Body of pancreas (tissue), 4 donors: ENCODE results near the gene ATP6V1B1. TPM values are rescaled to one million over a fixed set of nuclear protein-coding genes. Genes with fewer than 3 reads are reported as not detected.

Source experiments
- ATAC-seq: fragments of 150-250 bp; one replicate; pipeline ENCODE4 v1.9.1; 2016
- DNase-seq, 4 donors: peaks; one replicate each; pipeline ENCODE4 v3.0.0-alpha.2; 2019
- H3K27ac ChIP-seq, 4 donors: fragments of 200-600 bp; sonication (generic); 1 replicate in 3 of 4; 2 replicates in 1 of 4; pipeline versions ENCODE4 v1.5.1 to v1.6.1; 2016 to 2019; ENCODE audit warnings: mild to moderate bottlenecking in 1 of 4, mixed read lengths in 1 of 4, moderate library complexity in 1 of 4
- H3K27me3 ChIP-seq, 2 donors: fragments of 200-600 bp; sonication (generic); one replicate each; pipeline ENCODE4 v1.6.0; 2016; ENCODE audit warnings: mild to moderate bottlenecking in 1 of 2
- H3K36me3 ChIP-seq, 2 donors: fragments of 200-600 bp; sonication (generic); replicated peaks in 1 of 2; 2 replicates each; pipeline ENCODE4 v1.5.1; 2016; ENCODE audit warnings: low read depth in 2 of 2; ENCODE audit not compliant: insufficient read depth in 1 of 2
- H3K4me1 ChIP-seq: fragments of 200-600 bp; sonication (generic); one replicate; pipeline ENCODE4 v1.6.0; 2016
- H3K4me3 ChIP-seq, 2 donors: fragments of 200-600 bp; sonication (generic); 1 replicate in 1 of 2; 2 replicates in 1 of 2; pipeline ENCODE4 v1.5.1; 2016 to 2019
- H3K9me3 ChIP-seq, 3 donors: fragments of 200-600 bp; sonication (generic); 1 replicate in 2 of 3; 2 replicates in 1 of 3; pipeline ENCODE4 v1.5.1; 2016
- POLR2A ChIP-seq, 3 donors: fragments of 450-650 bp; IDR thresholded peaks; one replicate each; pipeline ENCODE4 v1.6.1; 2016; ENCODE audit warnings: antibody characterized with exemption in 3 of 3, mild to moderate bottlenecking in 2 of 3
- WGBS, 2 donors: methylation state at CpG; one replicate each; pipeline ENCODE4 v1.1.5; 2017; 5-methylcytosine and 5-hydroxymethylcytosine counted together
- intact Hi-C: fragments of 100-400 bp; cut with DNase I; formaldehyde crosslinking; loops from one replicate; pipeline ENCODE4 v1.15.1; 2023
- total RNA-seq, 2 donors: library from RNA; depleted of rRNA; stranded (reverse); fragments of >200 nt; gene quantifications; one replicate each; pipeline ENCODE4 v1.1.0, GENCODE V29; 2016
- TF ChIP-seq, protein P1 (sequence below), 7 experiments: fragments of 450-650 bp in 4 of 7; fragments of 200-600 bp in 3 of 7; sonication (generic) in 3 of 7; IDR thresholded peaks; one replicate each; pipeline ENCODE4 v1.5.1; 2016 to 2019; ENCODE audit warnings: antibody characterized with exemption in 7 of 7

ATP6V1B1 gene
- total RNA-seq, 2 donors from 2014 or later: 9.9 to 17.9 TPM

DNA sequence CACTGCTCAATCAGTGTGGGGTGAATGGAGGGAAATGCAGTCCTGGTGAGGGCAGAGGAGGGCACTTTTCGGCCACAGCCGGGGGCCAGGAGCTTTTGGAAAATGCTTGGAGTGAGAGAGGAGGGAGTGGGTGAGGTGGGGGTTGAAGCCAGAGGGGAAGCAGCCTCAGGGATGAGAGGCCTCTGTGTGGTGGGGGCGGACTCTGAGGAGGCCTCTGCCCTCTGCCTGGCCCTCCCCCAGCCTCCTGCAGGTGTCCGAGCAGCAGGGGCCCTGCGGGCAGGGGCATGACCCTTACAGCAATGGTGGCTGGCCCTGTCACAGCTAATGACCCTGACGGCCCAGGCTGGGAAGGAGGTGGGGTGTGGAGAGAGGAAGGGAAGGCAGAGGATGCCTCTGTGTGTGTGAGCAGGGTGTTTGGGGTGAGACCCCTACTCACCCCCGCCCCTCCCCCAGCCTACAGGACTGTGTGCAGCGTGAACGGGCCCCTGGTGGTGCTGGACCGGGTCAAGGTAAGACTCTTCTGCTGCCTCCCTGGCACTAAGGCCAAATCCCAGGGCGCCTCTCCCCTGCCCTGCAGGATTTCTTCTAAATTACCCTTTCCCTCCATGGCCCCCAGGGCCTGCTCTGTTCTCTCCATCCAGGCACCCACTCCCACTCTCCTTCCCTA lies 7.6 kb downstream of the ATP6V1B1 start:
- Histone ChIP-seq H3K9me3 (no peaks in the 10 kb centered on the region), H3K27ac (no peak overlapping the region), H3K4me1 (peaks cover 5% of the 10 kb centered on the region), H3K36me3 (no peaks in the 10 kb centered on the region), H3K27me3 (no peaks in the 10 kb centered on the region), H3K4me3 (no peak overlapping the region)
- intact Hi-C loops: loop anchor here (10.0 kb wide), 1 partner anchor 149 kb away; the partner anchor contains the start of gene FIGLA
- 85 to 87% methylated on average over 7 to 10 of the region's 11 CpGs for WGBS, 2 donors
- ATAC-seq: no peak
- TF ChIP-seq, protein P1, sequence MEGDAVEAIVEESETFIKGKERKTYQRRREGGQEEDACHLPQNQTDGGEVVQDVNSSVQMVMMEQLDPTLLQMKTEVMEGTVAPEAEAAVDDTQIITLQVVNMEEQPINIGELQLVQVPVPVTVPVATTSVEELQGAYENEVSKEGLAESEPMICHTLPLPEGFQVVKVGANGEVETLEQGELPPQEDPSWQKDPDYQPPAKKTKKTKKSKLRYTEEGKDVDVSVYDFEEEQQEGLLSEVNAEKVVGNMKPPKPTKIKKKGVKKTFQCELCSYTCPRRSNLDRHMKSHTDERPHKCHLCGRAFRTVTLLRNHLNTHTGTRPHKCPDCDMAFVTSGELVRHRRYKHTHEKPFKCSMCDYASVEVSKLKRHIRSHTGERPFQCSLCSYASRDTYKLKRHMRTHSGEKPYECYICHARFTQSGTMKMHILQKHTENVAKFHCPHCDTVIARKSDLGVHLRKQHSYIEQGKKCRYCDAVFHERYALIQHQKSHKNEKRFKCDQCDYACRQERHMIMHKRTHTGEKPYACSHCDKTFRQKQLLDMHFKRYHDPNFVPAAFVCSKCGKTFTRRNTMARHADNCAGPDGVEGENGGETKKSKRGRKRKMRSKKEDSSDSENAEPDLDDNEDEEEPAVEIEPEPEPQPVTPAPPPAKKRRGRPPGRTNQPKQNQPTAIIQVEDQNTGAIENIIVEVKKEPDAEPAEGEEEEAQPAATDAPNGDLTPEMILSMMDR (IDR thresholded peaks at IDR 0.05): no peak
- no peak for TF ChIP-seq POLR2A (IDR thresholded peaks at IDR 0.05)
- DNase-seq: no peak

DNA sequence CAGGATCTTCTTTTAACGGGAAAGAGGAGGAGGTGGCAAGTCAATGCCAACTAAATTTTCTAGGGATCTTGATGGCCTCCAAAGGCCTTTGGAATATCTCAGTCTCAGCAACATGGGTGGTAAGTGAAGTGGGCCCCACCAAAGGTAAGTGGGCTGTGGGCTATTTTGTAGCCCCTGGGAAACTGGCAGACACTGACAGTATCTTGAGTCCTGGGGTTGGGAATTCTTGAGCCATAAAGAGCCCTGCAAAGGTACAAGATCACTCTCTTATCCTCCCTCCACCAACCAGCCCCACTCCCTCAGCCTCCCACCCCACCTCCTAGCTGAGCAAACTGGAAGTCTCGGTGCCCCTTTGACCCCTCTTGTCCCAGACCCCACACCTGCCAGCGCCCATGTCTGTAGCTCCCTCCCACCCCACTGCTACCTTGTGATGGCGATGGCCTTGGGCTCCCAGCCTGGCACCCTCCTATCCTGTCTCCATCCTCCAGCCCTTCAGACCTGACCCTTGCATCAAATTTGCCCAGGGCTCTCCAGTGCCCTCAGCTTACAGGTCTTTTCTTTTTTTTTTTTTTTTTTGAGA lies 8.5 kb downstream of the ATP6V1B1 start:
- ATAC-seq (no peak), DNase-seq (no peak)
- Histone ChIP-seq H3K36me3 (no peaks in the 10 kb centered on the region), H3K9me3 (no peaks in the 10 kb centered on the region), H3K27me3 (no peaks in the 10 kb centered on the region), H3K27ac (no peak overlapping the region), H3K4me3 (no peak overlapping the region), H3K4me1 (peaks cover 11% of the 10 kb centered on the region)
- no peak for TF ChIP-seq POLR2A (IDR thresholded peaks at IDR 0.05)
- TF ChIP-seq, protein P1 (IDR thresholded peaks at IDR 0.05): no peak
- intact Hi-C loops: loop anchor here (10.0 kb wide), 1 partner anchor 149 kb away; the partner anchor contains the start of gene FIGLA
- WGBS, 2 donors: 87 to 89% methylated on average over 4 of the region's 4 CpGs

DNA sequence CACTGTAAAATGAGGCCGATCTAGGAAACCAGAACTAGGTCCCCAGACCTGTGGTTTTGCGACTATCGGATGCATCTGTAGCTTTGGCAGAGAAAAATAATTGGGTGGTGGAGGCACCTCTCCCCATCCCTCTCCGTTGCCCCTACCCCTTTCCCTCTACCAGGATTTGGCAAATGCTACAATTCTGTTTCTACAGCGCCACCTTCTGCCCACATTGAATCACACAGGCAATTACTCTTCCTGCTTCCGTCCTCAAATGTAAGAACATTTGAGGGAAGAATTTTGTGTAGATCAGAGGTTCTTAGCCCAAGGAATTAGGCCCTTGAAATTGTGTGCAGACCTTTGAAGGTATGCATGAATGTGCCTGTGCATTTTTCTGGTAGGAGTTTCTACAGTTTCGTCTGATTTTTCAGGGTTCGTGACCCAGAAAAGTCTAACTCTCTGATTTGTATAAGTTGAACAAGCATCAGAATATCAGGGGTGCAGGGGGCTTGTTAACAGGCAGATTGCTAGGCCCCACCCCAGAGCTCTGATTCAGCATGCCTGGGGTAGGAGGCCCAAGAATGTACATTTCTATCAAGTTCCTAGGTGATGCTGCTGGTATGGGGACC lies 11.2 kb downstream of the ATP6V1B1 start:
- Histone ChIP-seq H3K36me3 (no peaks in the 10 kb centered on the region), H3K4me1 (peaks cover 11% of the 10 kb centered on the region), H3K27me3 (no peaks in the 10 kb centered on the region), H3K4me3 (no peak overlapping the region), H3K9me3 (no peaks in the 10 kb centered on the region), H3K27ac (no peak overlapping the region)
- 14 to 25% methylated on average over 8 of the region's 8 CpGs for WGBS, 2 donors
- DNase-seq (peak; percentile 67 to 74 (median 68)), ATAC-seq (peak; percentile 51)
- intact Hi-C loops: loop anchor here (5.0 to 10.0 kb wide), 2 partner anchors 75 to 152 kb away; partner anchors contain the start of gene FIGLA
- TF ChIP-seq, protein P1 (IDR thresholded peaks at IDR 0.05): peak; percentile 48 to 83 (median 80)
- no peak for TF ChIP-seq POLR2A (IDR thresholded peaks at IDR 0.05)

DNA sequence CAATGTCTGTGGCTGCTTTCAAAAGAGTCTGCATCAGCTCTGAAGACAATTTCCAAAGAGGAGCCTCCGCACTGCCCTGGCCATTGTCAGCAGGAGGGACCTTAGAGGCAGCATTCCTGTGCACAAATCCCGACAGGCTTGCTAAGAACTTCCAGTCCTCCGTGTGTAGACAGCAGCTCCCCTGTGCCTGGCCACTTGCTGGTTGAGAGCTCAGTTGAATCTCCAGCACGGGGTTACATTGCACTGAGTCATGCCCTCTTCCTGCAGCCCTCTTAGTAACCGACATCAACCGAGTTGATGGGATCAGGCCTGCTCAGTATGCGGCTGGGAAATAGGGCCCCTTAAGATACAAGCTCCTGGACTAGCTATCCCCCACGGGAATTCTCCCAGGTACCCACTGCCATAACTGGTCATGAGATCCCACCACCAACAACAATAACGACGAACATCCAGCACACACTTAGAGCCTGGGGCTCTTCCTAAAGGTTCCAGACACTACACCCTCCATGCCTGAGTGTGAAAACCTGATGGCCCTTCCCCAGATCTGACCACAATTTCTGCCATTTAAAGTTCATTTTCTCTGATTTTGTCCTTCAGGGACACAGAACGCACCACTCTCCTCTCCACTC lies 12.0 kb downstream of the ATP6V1B1 start:
- intact Hi-C loops: loop anchor here (5.0 to 10.0 kb wide), 2 partner anchors 75 to 153 kb away; partner anchors contain the start of gene FIGLA
- peaks cover 11% of the 10 kb centered on the region for H3K4me1 ChIP-seq
- no peaks in the 10 kb centered on the region for H3K9me3 ChIP-seq
- ATAC-seq: no peak
- H3K27me3 ChIP-seq: no peaks in the 10 kb centered on the region
- 44 to 45% methylated on average over 7 to 11 of the region's 11 CpGs for WGBS, 2 donors
- no peak overlapping the region for H3K27ac ChIP-seq
- H3K36me3 ChIP-seq: no peaks in the 10 kb centered on the region
- TF ChIP-seq POLR2A (IDR thresholded peaks at IDR 0.05): no peak
- TF ChIP-seq, protein P1 (IDR thresholded peaks at IDR 0.05): no peak
- no peak overlapping the region for H3K4me3 ChIP-seq
- peak in 1 of 4 donors; percentile 11 for DNase-seq
